22Rv1 (cell line): ENCODE measurements around the gene HEPACAM.

Source experiments
- H3K27ac ChIP-seq: fragments of 450-650 bp; 2 replicates; pipeline ENCODE4 v1.5.1; 2017
- ZFX ChIP-seq: fragments of 450-650 bp; IDR thresholded peaks from 2 replicates; pipeline ENCODE4 v1.6.1; 2017; ENCODE audit warnings: antibody characterized with exemption, borderline replicate concordance
- TF ChIP-seq, protein P1 (sequence below): fragments of 450-650 bp; IDR thresholded peaks from 2 replicates; pipeline ENCODE4 v1.5.1; 2017; ENCODE audit warnings: mild to moderate bottlenecking

The HEPACAM gene

DNA sequence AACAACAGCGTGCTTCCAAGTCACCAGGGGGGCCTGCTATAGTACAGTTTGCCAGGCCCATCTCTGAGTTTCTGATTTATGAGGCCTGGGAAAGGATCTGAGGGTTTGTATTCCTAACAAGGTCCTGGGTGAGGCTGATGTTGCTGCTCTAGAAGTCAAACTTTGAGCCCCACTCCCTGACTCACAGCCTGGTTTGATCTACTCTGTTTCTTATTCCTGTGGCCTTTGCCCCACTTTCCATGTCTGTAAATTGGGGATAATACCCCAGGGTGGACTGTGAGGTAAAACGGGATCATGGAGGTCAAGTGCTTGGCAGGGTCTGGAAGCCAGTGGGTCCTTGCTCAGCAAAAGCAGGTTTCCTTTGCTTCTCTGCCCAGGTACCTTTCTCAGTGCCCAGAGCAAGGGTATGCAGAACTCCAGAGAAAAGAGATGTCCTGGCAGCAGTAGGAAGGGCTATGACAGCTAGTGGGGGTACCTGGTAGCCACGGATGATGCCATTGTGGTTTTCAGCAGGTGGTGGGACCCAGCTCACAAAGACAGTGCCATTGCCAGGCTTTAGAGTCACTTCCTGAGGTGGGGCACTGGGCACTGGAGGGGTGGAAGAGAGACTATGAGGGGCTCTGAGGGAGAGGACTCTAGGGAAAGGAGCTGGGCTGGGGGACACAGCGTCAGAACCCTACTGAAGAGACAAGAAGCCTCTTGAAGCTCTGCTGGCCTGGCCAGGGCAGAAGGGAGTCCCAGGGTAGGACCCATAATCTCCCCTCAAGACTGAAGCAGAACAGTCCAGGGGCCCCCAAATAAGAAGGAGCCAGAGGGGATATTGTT, 41.0 kb downstream of the HEPACAM start:
- TF ChIP-seq, protein P1, sequence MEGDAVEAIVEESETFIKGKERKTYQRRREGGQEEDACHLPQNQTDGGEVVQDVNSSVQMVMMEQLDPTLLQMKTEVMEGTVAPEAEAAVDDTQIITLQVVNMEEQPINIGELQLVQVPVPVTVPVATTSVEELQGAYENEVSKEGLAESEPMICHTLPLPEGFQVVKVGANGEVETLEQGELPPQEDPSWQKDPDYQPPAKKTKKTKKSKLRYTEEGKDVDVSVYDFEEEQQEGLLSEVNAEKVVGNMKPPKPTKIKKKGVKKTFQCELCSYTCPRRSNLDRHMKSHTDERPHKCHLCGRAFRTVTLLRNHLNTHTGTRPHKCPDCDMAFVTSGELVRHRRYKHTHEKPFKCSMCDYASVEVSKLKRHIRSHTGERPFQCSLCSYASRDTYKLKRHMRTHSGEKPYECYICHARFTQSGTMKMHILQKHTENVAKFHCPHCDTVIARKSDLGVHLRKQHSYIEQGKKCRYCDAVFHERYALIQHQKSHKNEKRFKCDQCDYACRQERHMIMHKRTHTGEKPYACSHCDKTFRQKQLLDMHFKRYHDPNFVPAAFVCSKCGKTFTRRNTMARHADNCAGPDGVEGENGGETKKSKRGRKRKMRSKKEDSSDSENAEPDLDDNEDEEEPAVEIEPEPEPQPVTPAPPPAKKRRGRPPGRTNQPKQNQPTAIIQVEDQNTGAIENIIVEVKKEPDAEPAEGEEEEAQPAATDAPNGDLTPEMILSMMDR: no peak
- no peak for TF ChIP-seq ZFX
- no peak overlapping the region for H3K27ac ChIP-seq

DNA sequence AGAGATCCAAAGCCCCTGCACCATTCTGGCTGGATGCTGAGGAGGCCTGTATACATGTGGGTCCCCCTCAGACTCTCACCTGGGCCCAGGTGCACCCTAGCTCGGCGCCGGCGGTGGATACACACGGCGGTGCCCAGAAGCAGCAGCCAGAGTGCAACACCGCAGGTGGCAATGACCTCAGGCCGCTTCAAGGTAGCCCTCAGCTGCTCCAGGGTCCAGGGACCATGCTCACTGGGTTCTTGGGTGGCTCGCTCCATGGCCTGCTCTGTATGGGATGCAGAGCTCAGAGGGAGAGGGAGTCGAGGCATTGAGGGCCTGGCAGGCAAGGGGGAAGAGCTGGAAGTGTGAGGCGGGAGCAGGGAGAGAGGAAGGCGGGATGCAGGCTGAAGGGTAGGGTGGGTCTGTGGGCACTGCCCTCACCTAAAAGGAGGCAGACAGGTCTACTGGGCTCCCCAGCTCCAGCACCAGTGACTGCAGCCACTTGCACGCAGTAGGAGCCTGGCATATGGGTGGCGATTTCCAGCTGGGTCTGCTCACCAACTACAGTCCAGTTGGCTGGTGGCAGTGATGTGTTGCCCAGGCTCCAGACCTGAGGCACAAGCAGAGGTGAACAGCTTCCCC, 42.0 kb downstream of the HEPACAM start:
- no peak for TF ChIP-seq ZFX
- TF ChIP-seq, protein P1: no peak
- no peak overlapping the region for H3K27ac ChIP-seq

DNA sequence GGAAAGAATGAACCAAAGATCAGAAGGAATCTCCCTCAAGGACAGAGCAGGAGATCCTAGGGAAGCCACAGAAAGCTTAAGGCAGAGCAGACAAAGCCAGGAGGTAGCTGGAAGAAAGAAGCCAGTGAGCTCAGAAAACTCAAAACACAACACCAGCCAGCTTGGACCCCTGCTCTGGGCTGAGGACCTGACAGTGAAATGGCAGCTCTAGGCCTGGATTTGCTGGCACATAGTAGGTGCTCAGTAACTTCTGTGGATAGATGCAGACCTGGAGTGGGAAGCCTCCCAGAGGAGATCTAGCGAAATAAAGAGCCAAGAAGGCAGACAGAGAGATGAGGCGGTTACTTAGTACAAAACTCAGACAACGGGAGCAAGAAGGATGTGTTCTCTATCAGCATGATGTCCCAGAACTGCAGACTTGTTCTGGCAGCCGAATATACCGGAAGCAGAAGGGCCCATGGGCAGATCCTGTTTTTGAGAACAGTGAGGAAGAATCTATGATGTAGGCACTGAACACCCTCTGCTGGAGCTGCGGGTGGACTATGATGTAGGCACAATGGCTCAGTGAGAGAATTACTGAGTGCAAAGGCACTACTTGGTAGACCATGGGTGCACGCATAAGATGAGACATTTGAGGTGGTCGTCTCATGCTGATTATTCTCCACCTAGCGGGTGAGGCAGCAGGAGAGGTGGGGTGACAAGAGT, 42.9 kb downstream of the HEPACAM start:
- TF ChIP-seq, protein P1: no peak
- TF ChIP-seq ZFX: no peak
- H3K27ac ChIP-seq: no peak overlapping the region

DNA sequence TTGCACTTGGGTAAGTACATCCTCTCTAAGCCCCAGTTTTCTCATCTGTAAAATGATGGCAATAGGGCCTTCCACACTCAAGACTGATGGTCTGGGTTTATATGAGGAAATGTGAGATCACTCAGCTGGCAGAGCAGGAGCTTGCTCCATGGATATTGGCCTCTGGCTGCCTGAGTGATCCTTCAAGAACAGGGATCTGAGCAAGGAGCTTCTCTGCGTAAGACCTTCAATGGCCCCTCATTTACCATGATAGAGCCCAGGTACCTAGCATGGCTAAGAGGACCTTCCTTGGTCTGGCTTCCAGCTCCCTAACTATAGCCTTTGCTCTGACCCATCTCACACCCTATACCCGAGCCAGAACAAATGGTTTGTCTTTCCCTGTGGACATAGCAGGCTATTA, 43.7 kb downstream of the HEPACAM start:
- H3K27ac ChIP-seq: no peak overlapping the region
- no peak for TF ChIP-seq ZFX
- TF ChIP-seq, protein P1: no peak

DNA sequence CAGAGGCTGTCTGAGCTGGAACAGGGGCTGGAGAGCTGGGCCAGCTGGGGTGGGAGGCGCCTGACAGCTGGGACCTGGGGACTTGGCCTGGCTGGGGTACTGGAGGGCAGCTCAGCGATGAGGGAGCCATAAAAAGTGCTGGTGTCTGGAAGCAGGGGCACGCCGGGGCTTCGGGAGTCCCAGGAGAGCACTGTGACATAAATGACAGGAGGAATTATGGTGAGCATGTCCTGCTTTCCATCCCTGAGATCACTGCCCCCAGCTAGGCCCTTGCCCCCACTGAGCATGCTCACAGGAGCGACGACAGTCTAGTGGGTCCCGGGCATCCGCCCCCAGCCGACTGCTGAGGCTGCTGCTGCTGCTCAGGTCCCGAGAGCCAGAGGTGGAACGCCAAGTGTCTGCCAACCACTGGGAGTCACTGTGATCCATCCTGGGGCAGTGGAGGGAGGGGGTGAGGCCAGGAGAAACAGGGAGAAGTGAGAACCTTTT, 44.4 kb downstream of the HEPACAM start:
- TF ChIP-seq, protein P1: no peak
- no peak for TF ChIP-seq ZFX
- H3K27ac ChIP-seq: no peak overlapping the region

DNA sequence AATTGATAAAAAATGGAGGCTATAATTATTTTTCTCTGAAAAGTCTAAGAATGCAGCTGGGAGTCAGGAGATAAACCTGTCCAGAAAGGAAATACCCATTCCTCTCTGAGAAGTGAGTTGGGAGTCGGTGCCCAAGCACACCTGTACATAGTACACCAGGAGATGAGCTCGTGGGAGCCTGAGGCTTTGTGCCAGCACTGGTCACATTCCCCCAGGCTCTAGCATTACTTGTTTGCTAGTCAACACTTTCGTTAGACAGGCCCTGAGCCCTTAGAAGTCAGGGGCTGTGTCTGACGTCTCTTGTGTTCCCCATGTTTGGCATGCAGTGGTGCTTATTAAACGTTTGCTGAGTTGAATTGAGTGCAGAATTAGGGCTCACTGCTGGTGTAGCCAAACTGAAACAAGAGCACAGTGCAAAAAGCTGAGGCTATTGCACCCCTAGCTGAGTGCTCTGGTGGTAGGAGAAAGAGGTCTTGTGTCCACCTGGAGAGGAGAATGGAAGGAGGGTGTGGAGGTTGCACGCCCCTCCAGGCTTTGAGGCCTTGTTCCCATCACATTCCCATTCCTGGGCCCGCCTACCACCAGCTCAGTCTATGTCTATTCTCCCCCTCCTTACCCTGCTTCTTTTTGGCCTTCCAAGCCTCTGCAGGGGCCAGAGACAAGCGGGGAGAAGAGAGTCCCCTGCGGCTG, 45.0 kb downstream of the HEPACAM start:
- H3K27ac ChIP-seq: no peak overlapping the region
- no peak for TF ChIP-seq ZFX
- TF ChIP-seq, protein P1: no peak
